ENCODE results near the gene MTFR2.
A peak's percentile ranks its signal among the peaks of the same experiment; 100 is the strongest.

MTFR2 gene

DNA sequence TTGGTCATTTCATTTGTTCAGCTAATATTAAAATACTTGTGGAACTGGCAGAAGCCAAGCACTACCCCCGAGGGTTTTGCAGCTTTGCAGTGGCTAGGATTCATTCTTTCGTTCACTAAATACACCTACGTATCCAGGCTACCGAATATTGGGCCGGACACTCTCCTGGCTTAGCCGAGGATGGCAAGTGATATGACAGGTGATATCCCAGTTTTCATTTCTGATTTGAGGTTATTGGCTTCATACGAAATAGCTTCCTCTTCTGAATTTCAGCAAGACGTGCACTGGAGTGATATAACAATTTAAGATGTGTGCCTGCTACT is 536 bp upstream of the MTFR2 start:
- H3K4me1 ChIP-seq: peaks cover 8 to 33% (median 22%) of the 10 kb centered on the region in 10 experiments
- TF ChIP-seq Cebpa-rat (IDR thresholded peaks at IDR 0.05): no peak
- no peaks in the 10 kb centered on the region for H3K27me3 ChIP-seq
- peak overlapping the region; percentile 26 to 75 (median 62); a peak in 18 of 22 replicates for H3K27ac ChIP-seq
- peaks cover 4 to 46% (median 27%) of the 10 kb centered on the region in 11 experiments; a peak in 16 of 22 replicates for H3K36me3 ChIP-seq
- H4K20me1 ChIP-seq: peaks cover 0 to 24% (median 12%) of the 10 kb centered on the region in 11 experiments; a peak in 9 of 22 replicates
- peak overlapping the region; percentile 78 to 92 (median 88) for H3K4me2 ChIP-seq
- H3K4me3 ChIP-seq: peak overlapping the region; percentile 71 to 93 (median 86)
- peaks cover 0 to 10% (median 3%) of the 10 kb centered on the region in 11 experiments; a peak in 7 of 22 replicates for H3K9me3 ChIP-seq (replicated peaks in 1 of 11)
- H3K9ac ChIP-seq: peak overlapping the region; percentile 76 to 85 (median 81)

DNA sequence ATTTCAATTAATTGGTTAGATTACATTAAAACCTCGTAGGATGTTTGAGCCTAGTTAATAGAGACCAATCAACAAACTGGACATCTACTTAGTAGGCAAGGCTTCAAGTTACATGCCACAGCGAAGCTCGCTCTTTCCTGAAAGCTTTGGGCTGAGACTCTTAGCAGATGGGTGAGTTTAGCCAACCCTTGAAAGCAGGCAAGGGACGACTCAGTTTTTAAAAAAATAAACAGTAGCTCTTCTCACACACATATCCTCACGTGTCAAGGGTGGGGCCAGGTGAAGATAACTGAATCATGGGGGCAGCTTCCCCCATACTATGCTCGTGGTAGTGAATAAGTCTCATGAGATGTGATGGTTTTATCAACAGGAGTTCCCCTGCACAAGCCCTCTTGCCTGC is 775 bp downstream of the MTFR2 start:
- no peak for TF ChIP-seq Cebpa-rat (IDR thresholded peaks at IDR 0.05)
- peak overlapping the region in 10 of 11 experiments; percentile 37 to 84 (median 74); a peak in 19 of 22 replicates for H3K27ac ChIP-seq
- H3K27me3 ChIP-seq: no peaks in the 10 kb centered on the region
- H3K4me3 ChIP-seq: peak overlapping the region; percentile 71 to 93 (median 86)
- H3K36me3 ChIP-seq: peaks cover 5 to 39% (median 30%) of the 10 kb centered on the region in 11 experiments; a peak in 19 of 22 replicates
- H3K4me2 ChIP-seq: peak overlapping the region; percentile 74 to 90 (median 87)
- peaks cover 8 to 33% (median 22%) of the 10 kb centered on the region in 10 experiments for H3K4me1 ChIP-seq
- H3K9me3 ChIP-seq (replicated peaks in 1 of 11): peaks cover 0 to 10% (median 3%) of the 10 kb centered on the region in 11 experiments; a peak in 7 of 22 replicates
- H3K9ac ChIP-seq: peak overlapping the region; percentile 63 to 85 (median 82)
- H4K20me1 ChIP-seq: peaks cover 0 to 15% (median 9%) of the 10 kb centered on the region in 11 experiments; a peak in 6 of 22 replicates

DNA sequence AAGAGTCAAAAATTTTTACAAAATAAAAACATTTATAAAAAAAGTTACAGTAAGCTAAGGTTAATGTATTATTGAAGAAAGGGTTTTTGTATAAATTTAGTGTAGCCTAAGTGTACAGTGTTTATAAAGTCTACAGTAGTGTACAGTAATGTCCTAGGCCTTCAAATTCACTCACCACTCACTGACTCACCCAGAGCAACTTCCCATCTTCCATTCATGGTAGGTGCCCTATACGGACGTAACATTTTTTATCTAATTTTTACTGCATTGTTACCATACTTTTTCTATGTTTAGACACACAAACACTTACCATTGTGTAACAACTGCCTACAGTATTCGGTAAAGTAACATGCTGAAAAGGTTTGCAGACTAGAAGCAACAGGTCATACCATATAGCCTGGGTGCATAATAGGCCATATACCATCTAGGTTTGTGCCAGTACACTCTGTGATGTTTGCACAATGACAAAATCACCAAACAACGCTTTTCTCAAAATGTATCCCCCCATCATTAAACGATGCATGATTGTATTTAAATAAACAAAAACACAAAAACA is 6.0 kb downstream of the MTFR2 start:
- H3K27ac ChIP-seq: no peak overlapping the region
- peaks cover 0 to 9% (median 6%) of the 10 kb centered on the region in 10 experiments; a peak in 19 of 20 replicates for H3K4me1 ChIP-seq
- no peak overlapping the region for H3K9ac ChIP-seq
- no peak for TF ChIP-seq Cebpa-rat (IDR thresholded peaks at IDR 0.05)
- H3K36me3 ChIP-seq: peaks cover 19 to 86% (median 78%) of the 10 kb centered on the region in 11 experiments
- no peaks in the 10 kb centered on the region; a peak in 1 of 22 replicates for H4K20me1 ChIP-seq
- H3K27me3 ChIP-seq: no peaks in the 10 kb centered on the region
- H3K9me3 ChIP-seq (replicated peaks in 1 of 11): peaks cover 0 to 10% (median 3%) of the 10 kb centered on the region in 11 experiments; a peak in 7 of 22 replicates
- H3K4me3 ChIP-seq: no peak overlapping the region
- no peak overlapping the region for H3K4me2 ChIP-seq

DNA sequence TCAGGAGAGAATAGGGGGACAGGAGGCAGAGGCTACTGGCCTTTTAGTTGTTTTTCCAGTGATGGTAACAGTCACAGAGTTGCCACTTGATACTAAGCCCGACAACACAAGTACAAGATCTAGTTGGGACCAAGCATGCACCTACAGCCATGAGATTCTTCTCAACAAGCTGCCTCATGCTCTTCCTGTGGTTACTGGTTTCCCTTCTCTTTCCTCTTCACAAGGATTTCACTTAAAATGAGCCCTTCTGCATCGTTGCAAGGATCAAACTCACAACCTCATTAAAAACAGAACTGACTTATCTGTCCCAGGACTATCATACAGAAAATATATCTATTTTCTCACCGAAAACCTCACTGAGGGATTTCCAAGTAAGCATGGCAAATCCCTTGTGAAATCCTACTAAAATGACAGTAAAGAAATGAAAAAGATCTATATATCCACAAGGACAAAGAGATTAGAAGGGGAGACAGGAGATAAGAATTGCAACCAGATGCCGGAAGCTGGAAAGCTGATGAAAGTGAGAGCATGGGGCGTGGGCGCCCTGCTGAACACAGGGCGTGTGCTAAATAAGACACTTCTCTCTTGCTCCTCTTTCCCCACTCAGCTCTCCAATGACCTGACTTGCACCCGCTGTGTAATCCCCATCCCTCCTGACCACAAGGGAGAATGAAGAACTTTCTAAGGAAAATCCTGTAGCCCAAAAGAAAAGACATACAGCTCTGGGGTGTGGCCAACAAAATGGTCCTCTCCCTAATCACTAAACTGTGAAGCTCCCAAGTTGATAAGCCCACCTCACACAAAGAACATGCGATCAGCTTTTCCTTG is 13.4 kb downstream of the MTFR2 start:
- H3K4me3 ChIP-seq: no peak overlapping the region
- 0 out of 22 replicates have a peak overlapping the region, but pooled peaks of 1 of the 11 experiments have one; percentile 22 for H3K27ac ChIP-seq
- H3K4me2 ChIP-seq: peak overlapping the region; percentile 11 to 83 (median 47)
- H3K36me3 ChIP-seq: peaks cover 8 to 99% (median 74%) of the 10 kb centered on the region in 11 experiments; a peak in 20 of 22 replicates
- H3K4me1 ChIP-seq: peaks cover 13 to 26% (median 21%) of the 10 kb centered on the region in 10 experiments
- no peaks in the 10 kb centered on the region for H3K27me3 ChIP-seq
- TF ChIP-seq Cebpa-rat (IDR thresholded peaks at IDR 0.05): no peak
- H3K9ac ChIP-seq: no peak overlapping the region
- no peaks in the 10 kb centered on the region for H3K9me3 ChIP-seq (replicated peaks in 1 of 11)
- H4K20me1 ChIP-seq: peaks cover 0 to 6% (median 0%) of the 10 kb centered on the region in 11 experiments; a peak in 1 of 22 replicates

DNA sequence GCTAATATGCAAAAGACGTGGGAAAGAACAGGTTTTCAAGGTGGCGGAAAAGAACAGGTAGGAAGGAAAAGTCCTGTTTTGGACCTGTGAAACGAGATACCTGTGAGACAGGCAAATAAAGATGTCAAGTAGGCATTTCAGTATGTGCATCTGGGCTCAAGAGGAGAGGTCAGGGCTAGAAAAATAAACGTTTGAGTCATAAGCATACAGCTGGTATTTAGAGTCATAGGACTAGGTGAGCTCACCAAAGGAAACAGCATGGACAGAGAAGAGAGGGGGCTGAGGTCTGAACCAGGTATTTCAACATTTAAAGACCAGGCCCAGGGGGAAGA is 14.9 kb downstream of the MTFR2 start:
- Histone ChIP-seq H3K4me3 (no peak overlapping the region), H3K27ac (no peak overlapping the region), H3K27me3 (no peaks in the 10 kb centered on the region), H4K20me1 (peaks cover 0 to 6% (median 0%) of the 10 kb centered on the region in 11 experiments; a peak in 1 of 22 replicates), H3K4me2 (peak overlapping the region in 1 of 11 experiments; percentile 36; a peak in 1 of 22 replicates), H3K4me1 (peaks cover 14 to 26% (median 22%) of the 10 kb centered on the region in 10 experiments), H3K9me3 (replicated peaks in 1 of 11) (no peaks in the 10 kb centered on the region), H3K9ac (no peak overlapping the region), H3K36me3 (peaks cover 0 to 99% (median 68%) of the 10 kb centered on the region in 11 experiments; a peak in 19 of 22 replicates)
- TF ChIP-seq Cebpa-rat (IDR thresholded peaks at IDR 0.05): no peak

DNA sequence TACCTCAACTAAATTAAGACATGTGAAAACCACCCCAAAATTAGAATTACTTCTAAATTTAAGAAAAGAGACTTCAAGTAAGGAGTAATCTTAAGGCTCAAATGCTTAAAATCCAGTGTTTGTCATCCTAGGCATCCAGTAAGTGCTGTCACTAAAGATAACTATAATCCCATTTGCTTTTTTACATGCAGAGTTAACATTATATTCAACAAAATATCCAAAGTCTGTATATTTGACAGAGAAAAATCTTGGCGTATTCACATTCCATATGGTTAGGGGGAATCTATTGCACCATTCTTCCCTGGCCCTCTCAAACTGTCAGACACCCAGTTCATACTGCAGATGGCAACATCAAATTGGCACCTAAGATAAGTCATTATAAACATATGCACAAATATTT is 17.4 kb downstream of the MTFR2 start:
- Histone ChIP-seq H4K20me1 (peaks cover 0 to 6% (median 0%) of the 10 kb centered on the region in 11 experiments; a peak in 1 of 22 replicates), H3K4me3 (no peak overlapping the region), H3K4me2 (no peak overlapping the region), H3K27me3 (no peaks in the 10 kb centered on the region), H3K27ac (no peak overlapping the region), H3K36me3 (peaks cover 0 to 83% (median 54%) of the 10 kb centered on the region in 11 experiments; a peak in 18 of 22 replicates), H3K4me1 (peaks cover 24 to 48% (median 35%) of the 10 kb centered on the region in 10 experiments), H3K9me3 (replicated peaks in 1 of 11) (no peaks in the 10 kb centered on the region), H3K9ac (no peak overlapping the region)
- TF ChIP-seq Cebpa-rat (IDR thresholded peaks at IDR 0.05): no peak

DNA sequence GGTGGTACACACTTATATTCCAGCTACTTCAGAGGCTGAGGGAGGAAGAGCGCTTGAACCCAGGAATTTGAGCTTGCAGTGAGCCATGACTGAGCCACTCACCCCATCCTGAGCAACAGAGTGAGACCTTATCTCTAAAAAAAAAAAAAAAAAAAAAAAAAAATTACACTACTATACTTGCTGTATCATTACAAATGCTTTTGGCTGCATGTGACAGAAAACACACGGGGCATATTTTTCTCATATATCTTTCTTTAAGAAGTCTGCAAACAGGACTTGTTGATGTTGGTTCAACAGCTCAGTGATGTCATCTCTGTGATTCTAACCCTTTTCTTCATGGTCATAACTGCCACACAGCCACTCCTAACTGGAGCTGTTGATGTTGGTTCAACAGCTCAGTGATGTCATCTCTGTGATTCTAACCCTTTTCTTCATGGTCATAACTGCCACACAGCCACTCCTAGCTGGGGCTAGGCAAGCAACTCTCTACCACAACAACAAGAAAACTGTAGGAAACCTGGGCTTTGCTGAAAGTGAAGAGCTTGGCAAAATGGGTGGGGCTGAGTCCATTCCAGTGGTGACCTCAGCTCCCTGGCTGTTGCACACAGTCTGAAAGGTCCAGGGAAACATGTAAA is 19.8 kb downstream of the MTFR2 start:
- TF ChIP-seq Cebpa-rat (IDR thresholded peaks at IDR 0.05): no peak
- no peak overlapping the region for H3K27ac ChIP-seq
- no peak overlapping the region for H3K4me3 ChIP-seq
- peaks cover 0 to 61% (median 37%) of the 10 kb centered on the region in 11 experiments; a peak in 17 of 22 replicates for H3K36me3 ChIP-seq
- peak overlapping the region in 2 of 11 experiments; percentile 66 to 68; a peak in 3 of 22 replicates for H3K4me2 ChIP-seq
- 0 out of 22 replicates have a peak, but pooled peaks cover 0 to 2% (median 0%) of the 10 kb centered on the region in 11 experiments for H3K9me3 ChIP-seq (replicated peaks in 1 of 11)
- H3K4me1 ChIP-seq: peaks cover 12 to 52% (median 24%) of the 10 kb centered on the region in 10 experiments; a peak in 19 of 20 replicates
- H3K27me3 ChIP-seq: no peaks in the 10 kb centered on the region
- H4K20me1 ChIP-seq: 0 out of 22 replicates have a peak, but pooled peaks cover 0 to 6% (median 0%) of the 10 kb centered on the region in 11 experiments
- H3K9ac ChIP-seq: no peak overlapping the region

DNA sequence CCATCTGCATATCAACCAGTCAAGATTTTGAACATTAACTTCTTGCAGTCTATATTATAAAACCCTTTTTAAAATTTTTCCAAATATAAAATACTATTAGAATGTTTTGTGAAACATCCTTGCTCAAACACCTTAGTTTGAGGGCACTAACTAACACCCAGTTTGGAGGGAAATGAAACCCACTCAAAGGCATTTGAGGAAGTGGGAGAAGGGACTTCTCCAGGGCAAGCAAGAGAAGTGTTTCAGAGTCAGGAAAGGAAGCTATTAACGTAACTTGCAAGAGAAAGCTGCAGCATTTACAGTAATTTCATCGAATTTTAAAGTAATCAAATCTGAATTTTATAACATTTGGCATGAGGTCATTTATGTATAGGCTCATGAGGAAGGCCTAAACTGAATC is 21.3 kb downstream of the MTFR2 start:
- TF ChIP-seq Cebpa-rat (IDR thresholded peaks at IDR 0.05): no peak
- no peak overlapping the region for H3K4me3 ChIP-seq
- no peaks in the 10 kb centered on the region for H4K20me1 ChIP-seq
- H3K27me3 ChIP-seq: no peaks in the 10 kb centered on the region
- H3K4me2 ChIP-seq: peak overlapping the region in 8 of 11 experiments; percentile 30 to 81 (median 62); a peak in 14 of 22 replicates
- H3K27ac ChIP-seq: no peak overlapping the region
- peaks cover 0 to 45% (median 26%) of the 10 kb centered on the region in 11 experiments; a peak in 16 of 22 replicates for H3K36me3 ChIP-seq
- no peak overlapping the region for H3K9ac ChIP-seq
- H3K4me1 ChIP-seq: peaks cover 1 to 52% (median 18%) of the 10 kb centered on the region in 10 experiments; a peak in 18 of 20 replicates
- peaks cover 0 to 7% (median 0%) of the 10 kb centered on the region in 11 experiments; a peak in 1 of 22 replicates for H3K9me3 ChIP-seq (replicated peaks in 1 of 11)

Measured in BLaER1 treated with 17β-estradiol and CSF1 and Interleukin-3, amounts not matched to agents 10 nM and 100 nM (cell line).